ENCODE measurements around the gene OR6F1.
"Not testable (repeated sequence)": the region's sequence is repeated elsewhere in the genome, so short reads cannot be mapped to it uniquely, and the experiment has no call there.

The OR6F1 gene

DNA sequence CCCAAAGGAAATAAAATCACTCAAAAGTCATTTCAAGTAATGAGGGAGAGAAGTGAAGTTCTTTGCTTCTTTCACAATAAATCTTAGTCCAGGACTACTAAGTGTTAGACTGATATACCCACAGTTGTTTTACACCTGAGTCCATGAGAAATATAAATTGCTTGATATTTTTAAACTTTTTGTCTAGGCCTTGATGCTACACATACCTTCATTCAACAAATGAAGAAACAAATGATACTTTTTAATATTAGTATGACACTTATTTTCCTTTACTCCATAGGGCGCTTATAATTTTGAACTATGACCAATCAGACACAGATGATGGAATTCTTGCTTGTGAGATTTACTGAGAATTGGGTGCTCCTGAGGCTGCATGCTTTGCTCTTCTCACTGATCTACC, 21.9 kb upstream of the OR6F1 start, which contains the start of gene OR14K1:
Gene OR14K1, plus strand, starts transcription at position 301 of the 400 bp plus-strand sequence. Its CDS starts 0 bp downstream, at position 301.
- TF ChIP-seq POLR2AphosphoS5 (IDR thresholded peaks at IDR 0.05; ENCODE audit: low read depth, low read length) (no peak), POLR2A (IDR thresholded peaks at IDR 0.05; ENCODE audit: low read depth, low read length) (no peak), TAF1 (IDR thresholded peaks at IDR 0.05; ENCODE audit: low read depth, low read length) (no peak), POU2F2 (IDR thresholded peaks at IDR 0.05; ENCODE audit: low read depth, low read length) (no peak), PAX5 (IDR thresholded peaks at IDR 0.05; ENCODE audit: insufficient read depth, low read length, severe bottlenecking) (no peak), SPI1 (IDR thresholded peaks at IDR 0.05; ENCODE audit: low read depth, low read length) (no peak)
- FAIRE-seq, result no peak
- no peak for DNase-seq (ENCODE audit: insufficient read length, low spot score)

DNA sequence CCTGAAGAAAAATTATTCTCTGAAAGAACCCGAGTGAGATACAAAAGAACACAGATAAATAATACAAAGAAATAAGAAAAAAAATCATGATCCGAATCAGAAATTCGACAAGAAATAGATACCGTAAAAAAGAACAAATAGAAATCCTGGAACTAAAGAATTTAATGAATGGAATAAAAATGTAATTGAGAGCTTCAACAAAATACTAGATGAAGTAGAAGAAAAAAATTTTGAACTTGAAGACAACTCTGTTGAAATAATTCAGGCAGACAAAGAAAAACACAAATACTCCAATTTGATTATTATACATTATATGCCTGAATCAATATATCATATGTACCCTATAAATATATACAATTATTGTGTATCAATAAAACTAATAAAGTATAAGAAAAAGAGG, 4.8 kb upstream of the OR6F1 start:
- DNase-seq (ENCODE audit: insufficient read length, low spot score) (no peak), FAIRE-seq (no peak)
- TF ChIP-seq PAX5 (IDR thresholded peaks at IDR 0.05; ENCODE audit: insufficient read depth, low read length, severe bottlenecking) (no peak), POLR2AphosphoS5 (IDR thresholded peaks at IDR 0.05; ENCODE audit: low read depth, low read length) (no peak), SPI1 (IDR thresholded peaks at IDR 0.05; ENCODE audit: low read depth, low read length) (no peak), TAF1 (IDR thresholded peaks at IDR 0.05; ENCODE audit: low read depth, low read length) (no peak), POU2F2 (IDR thresholded peaks at IDR 0.05; ENCODE audit: low read depth, low read length) (no peak), POLR2A (IDR thresholded peaks at IDR 0.05; ENCODE audit: low read depth, low read length) (no peak)

DNA sequence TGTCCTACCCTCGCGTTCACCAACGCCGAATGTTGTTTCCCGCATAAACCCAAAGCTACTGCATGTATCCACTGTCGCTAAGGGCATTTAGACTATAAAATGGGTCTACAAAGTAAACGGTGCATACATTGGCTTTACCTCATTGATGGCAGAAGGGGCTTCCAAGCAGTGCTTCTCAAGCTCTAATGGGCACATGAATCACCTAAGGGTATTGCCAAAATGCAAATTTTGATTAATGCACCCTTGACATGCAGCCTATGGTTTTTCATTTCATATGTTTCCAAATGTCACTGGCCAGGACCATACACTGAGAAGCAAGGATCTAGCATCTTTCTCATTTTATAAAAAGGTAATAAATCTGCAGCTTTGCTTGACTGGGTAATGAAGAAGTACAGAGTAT, 2.7 kb downstream of the OR6F1 start:
- FAIRE-seq (no peak), DNase-seq (ENCODE audit: insufficient read length, low spot score) (no peak)
- TF ChIP-seq PAX5 (IDR thresholded peaks at IDR 0.05; ENCODE audit: insufficient read depth, low read length, severe bottlenecking) (no peak), POLR2AphosphoS5 (IDR thresholded peaks at IDR 0.05; ENCODE audit: low read depth, low read length) (no peak), TAF1 (IDR thresholded peaks at IDR 0.05; ENCODE audit: low read depth, low read length) (no peak), POLR2A (IDR thresholded peaks at IDR 0.05; ENCODE audit: low read depth, low read length) (no peak), POU2F2 (IDR thresholded peaks at IDR 0.05; ENCODE audit: low read depth, low read length) (no peak), SPI1 (IDR thresholded peaks at IDR 0.05; ENCODE audit: low read depth, low read length) (no peak)

DNA sequence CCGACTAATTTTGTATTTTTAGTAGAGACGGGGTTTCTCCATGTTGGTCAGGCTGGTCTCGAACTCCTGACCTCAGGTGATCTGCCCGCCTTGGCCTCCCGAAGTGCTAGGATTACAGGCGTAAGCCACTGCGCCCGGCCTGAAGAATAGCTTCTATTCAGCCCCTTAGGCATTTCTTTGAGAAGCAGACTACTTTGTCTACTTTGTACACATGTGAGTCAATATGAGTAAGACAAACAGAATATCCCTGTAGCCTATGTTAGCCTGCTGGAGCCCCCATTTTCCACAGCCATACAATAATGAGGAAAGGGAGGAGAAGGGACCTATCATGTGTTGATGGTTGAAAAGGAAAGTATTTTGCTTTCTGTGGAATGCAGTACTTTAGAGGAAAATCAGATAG, 5.8 kb downstream of the OR6F1 start:
- FAIRE-seq; DNase-seq (ENCODE audit: insufficient read length, low spot score): not testable (repeated sequence)

DNA sequence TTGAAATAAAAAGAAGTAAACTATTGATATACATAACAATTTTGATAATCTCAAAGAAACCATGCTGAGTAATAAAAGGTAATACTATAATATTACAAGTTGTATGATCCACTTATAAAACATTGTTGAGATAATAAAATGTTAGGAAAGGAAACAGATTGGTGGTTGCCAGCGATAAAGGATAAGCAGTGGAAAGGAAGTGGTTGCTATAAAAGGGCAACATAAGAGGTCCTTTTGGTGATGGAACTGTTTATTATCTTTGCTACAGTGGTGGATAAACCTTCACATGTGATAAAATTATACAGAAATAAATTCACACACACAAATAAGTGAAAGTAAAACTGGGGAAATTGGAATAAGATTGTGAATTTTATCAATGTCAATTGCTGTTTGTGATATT, 15.1 kb downstream of the OR6F1 start:
- TF ChIP-seq TAF1 (IDR thresholded peaks at IDR 0.05; ENCODE audit: low read depth, low read length) (no peak), SPI1 (IDR thresholded peaks at IDR 0.05; ENCODE audit: low read depth, low read length) (no peak), POLR2AphosphoS5 (IDR thresholded peaks at IDR 0.05; ENCODE audit: low read depth, low read length) (no peak), POLR2A (IDR thresholded peaks at IDR 0.05; ENCODE audit: low read depth, low read length) (no peak), PAX5 (IDR thresholded peaks at IDR 0.05; ENCODE audit: insufficient read depth, low read length, severe bottlenecking) (no peak), POU2F2 (IDR thresholded peaks at IDR 0.05; ENCODE audit: low read depth, low read length) (no peak)
- no peak for FAIRE-seq
- no peak for DNase-seq (ENCODE audit: insufficient read length, low spot score)

DNA sequence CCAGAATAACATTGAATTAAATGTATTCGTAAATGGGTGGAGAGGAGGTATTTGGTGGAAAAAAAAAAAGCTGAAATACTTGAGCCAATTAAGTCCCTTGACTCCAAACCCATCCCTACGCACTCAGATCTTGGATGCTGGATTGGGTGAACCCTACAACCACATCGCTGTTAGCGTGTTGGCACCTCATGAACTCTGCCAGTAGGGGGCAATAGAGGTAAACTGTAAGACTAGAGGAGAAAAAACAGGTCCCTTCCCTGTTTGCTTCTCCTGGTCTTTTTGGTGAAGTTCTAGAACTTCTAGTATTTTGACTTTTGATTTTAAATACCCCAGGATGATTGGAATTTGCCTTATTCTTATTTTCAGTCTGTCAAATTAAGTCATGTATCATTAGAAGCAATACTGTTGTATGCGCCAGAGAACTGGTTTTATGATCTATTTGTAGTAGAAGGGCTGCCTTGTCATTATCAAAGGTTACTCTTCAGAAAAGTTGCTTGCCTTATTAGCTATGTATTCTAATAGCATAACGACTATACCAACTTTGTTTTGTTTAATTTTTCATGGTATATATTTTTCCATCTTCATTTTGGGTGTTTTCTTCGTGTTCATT, 35.1 kb downstream of the OR6F1 start:
- no peak for TF ChIP-seq POU2F2 (IDR thresholded peaks at IDR 0.05; ENCODE audit: low read depth, low read length)
- no peak for TF ChIP-seq TAF1 (IDR thresholded peaks at IDR 0.05; ENCODE audit: low read depth, low read length)
- no peak for TF ChIP-seq SPI1 (IDR thresholded peaks at IDR 0.05; ENCODE audit: low read depth, low read length)
- TF ChIP-seq POLR2A (IDR thresholded peaks at IDR 0.05; ENCODE audit: low read depth, low read length), result no peak
- no peak for TF ChIP-seq POLR2AphosphoS5 (IDR thresholded peaks at IDR 0.05; ENCODE audit: low read depth, low read length)
- TF ChIP-seq PAX5 (IDR thresholded peaks at IDR 0.05; ENCODE audit: insufficient read depth, low read length, severe bottlenecking), result no peak
- DNase-seq (ENCODE audit: insufficient read length, low spot score), result peak; percentile 11
- FAIRE-seq, result peak; percentile 76

DNA sequence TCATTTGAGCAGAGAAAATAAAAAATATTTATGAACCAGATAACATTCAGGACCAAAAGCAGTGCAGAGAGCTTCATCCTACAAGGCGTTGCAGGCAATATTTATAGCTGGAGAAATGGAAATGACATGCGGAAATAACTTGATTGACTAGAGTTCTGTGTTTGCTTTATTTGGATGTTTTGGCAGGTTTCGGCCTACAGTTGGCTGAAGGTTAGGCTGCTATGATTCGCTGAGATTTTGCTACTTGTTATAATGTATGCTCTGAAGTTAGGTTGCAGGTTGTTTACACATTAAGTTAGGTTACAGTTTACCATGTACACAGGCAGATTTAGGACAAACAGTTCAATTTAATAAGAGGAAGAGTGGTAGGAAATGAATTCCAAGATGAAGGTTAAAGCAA, 36.3 kb downstream of the OR6F1 start:
- TF ChIP-seq POU2F2 (IDR thresholded peaks at IDR 0.05; ENCODE audit: low read depth, low read length), result no peak
- no peak for TF ChIP-seq POLR2A (IDR thresholded peaks at IDR 0.05; ENCODE audit: low read depth, low read length)
- TF ChIP-seq SPI1 (IDR thresholded peaks at IDR 0.05; ENCODE audit: low read depth, low read length), result no peak
- no peak for TF ChIP-seq PAX5 (IDR thresholded peaks at IDR 0.05; ENCODE audit: insufficient read depth, low read length, severe bottlenecking)
- no peak for TF ChIP-seq POLR2AphosphoS5 (IDR thresholded peaks at IDR 0.05; ENCODE audit: low read depth, low read length)
- TF ChIP-seq TAF1 (IDR thresholded peaks at IDR 0.05; ENCODE audit: low read depth, low read length), result no peak
- FAIRE-seq, result no peak
- no peak for DNase-seq (ENCODE audit: insufficient read length, low spot score)

DNA sequence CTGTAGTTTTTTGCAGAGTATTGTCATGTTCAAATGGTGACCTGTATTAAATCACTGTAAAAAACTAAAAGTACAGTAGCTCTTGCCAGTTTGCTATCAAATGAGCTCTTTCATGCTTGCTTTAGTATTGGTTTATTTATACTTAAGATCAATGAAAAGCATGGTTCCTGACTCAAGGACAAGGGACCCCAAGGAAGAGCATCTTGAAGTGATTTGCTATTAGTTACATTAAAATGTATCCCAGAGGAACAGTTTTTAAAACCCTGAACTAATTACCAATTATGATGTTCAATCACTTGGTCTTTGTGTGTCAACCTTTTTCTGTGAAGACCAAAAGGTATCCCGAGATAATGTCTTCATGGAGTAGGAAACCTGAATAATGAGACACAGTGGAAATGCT, 36.8 kb downstream of the OR6F1 start, which contains the start of gene OR13G1:
Gene OR13G1, minus strand, starts transcription at position 101 of the 400 bp plus-strand sequence. CDS start 6,698 bp downstream, outside the sequence.
- no peak for FAIRE-seq
- no peak for DNase-seq (ENCODE audit: insufficient read length, low spot score)
- TF ChIP-seq POLR2A (IDR thresholded peaks at IDR 0.05; ENCODE audit: low read depth, low read length), result no peak
- no peak for TF ChIP-seq POLR2AphosphoS5 (IDR thresholded peaks at IDR 0.05; ENCODE audit: low read depth, low read length)
- no peak for TF ChIP-seq SPI1 (IDR thresholded peaks at IDR 0.05; ENCODE audit: low read depth, low read length)
- TF ChIP-seq POU2F2 (IDR thresholded peaks at IDR 0.05; ENCODE audit: low read depth, low read length), result no peak
- no peak for TF ChIP-seq PAX5 (IDR thresholded peaks at IDR 0.05; ENCODE audit: insufficient read depth, low read length, severe bottlenecking)
- no peak for TF ChIP-seq TAF1 (IDR thresholded peaks at IDR 0.05; ENCODE audit: low read depth, low read length)

DNA sequence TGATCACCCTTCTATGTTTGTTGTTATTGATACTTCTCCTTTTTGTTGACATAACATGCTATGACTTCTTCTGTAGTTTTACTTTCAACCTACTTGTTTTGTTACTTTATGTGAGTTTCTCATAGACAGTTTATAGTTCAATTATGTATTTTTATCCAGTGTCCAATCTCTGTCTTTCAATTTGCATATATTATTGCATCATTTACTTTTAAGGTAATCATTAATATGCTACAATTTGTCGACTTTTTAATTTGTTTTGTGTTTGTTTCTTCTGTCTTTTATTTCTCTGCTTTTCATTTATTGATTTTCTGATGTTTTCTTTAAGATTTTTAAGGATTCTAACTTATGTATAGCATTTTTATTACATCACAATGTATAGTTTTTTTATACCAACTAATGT, 47.2 kb downstream of the OR6F1 start:
- DNase-seq (ENCODE audit: insufficient read length, low spot score) (no peak), FAIRE-seq (no peak)
- TF ChIP-seq POU2F2 (IDR thresholded peaks at IDR 0.05; ENCODE audit: low read depth, low read length), result no peak
- TF ChIP-seq TAF1 (IDR thresholded peaks at IDR 0.05; ENCODE audit: low read depth, low read length), result no peak
- TF ChIP-seq POLR2AphosphoS5 (IDR thresholded peaks at IDR 0.05; ENCODE audit: low read depth, low read length), result no peak
- TF ChIP-seq POLR2A (IDR thresholded peaks at IDR 0.05; ENCODE audit: low read depth, low read length), result no peak
- no peak for TF ChIP-seq SPI1 (IDR thresholded peaks at IDR 0.05; ENCODE audit: low read depth, low read length)
- TF ChIP-seq PAX5 (IDR thresholded peaks at IDR 0.05; ENCODE audit: insufficient read depth, low read length, severe bottlenecking), result no peak

Data from GM12891 (cell line).